Stimulated activated CD8-positive, alpha-beta memory T cell treated with anti-CD3 and anti-CD28 coated beads, Interleukin-7, amount 100 ng/mL, for 1 hour (primary cell): Measurements from ENCODE around the gene RHBDL3.
"Not testable (repeated sequence)": the region's sequence is repeated elsewhere in the genome, so short reads cannot be mapped to it uniquely, and the experiment has no call there.

Source experiments
- DNase-seq, 2 donors: peaks; one replicate each; pipeline ENCODE4 v3.0.0-alpha.2; 2020; ENCODE audit warnings: low read depth in 2 of 2

Gene RHBDL3

GRCh38 chr17:32323811-32324491 is 58.3 kb downstream of the RHBDL3 start:
- no peak for DNase-seq

GRCh38 chr17:32327911-32328310 is 62.3 kb downstream of the RHBDL3 start:
- DNase-seq = no peak

- DNase-seq = no peak
These were observed 64.5 kb downstream of the RHBDL3 start for GRCh38 chr17:32330147-32330546.

DNA sequence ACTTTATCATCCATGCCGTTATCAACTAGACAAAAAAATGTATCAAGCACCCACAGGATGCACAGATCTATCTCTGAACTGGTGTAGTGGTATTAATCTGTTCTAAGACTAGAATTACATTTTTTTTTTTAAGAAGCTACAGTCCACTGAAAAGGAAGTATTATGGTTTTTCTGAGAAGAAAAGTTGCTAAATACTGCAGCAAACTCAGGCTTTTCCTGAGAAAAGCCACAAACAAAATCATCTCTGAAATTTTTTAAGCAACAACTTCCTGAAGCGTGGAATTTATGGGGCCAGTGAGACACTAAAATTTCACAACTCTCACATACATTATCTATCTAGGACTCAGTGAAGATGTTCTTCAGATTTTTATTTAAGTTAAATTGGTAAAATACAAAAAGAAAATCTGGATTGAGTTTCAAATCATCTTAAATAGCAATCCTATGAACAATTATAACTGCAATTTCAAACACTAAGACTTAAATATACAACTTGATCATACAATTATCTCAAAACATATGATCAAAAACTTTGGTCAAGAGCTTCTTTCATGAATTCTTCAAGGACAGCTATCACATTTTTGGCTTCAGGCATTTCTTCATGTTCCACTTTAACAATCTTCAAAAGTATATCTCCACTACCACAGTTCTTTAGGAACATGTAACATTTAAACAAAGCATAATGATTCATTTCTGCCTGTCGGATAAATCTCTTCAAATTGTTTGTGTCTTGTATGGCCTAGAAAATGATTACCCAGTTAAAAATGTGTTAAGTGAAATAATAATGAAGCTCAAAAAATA is 65.8 kb downstream of the RHBDL3 start:
- no peak for DNase-seq

GRCh38 chr17:32333187-32333586 is 67.6 kb downstream of the RHBDL3 start:
- no peak for DNase-seq

DNA sequence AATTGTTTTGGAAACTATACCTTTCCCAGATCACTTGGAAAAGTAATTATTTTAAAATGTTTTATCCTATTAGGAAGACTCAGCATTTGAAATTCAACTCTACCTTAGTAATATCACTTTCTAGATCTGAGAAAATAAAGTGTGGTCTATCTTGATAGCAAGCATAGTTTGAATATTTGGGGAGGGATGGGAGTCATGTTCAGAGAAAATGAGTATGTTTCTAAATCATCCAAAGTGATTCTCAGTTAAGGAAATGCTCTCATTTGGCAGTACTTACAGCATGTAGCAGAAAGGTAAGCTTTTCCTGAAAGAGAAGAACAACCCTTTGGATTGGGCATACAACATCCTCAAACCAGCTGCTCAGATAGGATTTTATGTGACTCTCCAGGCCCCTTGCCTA is 69.4 kb downstream of the RHBDL3 start:
- no peak for DNase-seq

DNA sequence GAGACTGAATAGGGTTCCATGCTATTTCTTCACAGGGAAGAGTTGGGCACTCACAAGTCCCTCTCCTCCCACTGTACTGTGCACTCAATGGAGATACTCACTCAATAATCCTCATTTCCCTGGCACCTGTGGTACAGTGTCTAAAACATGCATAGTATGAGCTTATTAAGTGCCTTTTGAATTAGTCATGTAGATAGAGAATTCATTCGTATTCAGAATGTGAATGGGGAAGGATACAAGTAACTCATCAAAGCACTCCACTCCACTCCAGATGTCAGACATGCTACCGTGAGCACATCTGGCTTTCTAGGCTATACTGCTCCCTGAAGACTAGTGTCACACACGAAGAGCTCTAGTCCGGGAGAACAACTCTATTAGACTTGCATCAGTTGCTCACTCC is 70.1 kb downstream of the RHBDL3 start:
- DNase-seq = no peak

- DNase-seq = no peak
These were observed 75.7 kb downstream of the RHBDL3 start for GRCh38 chr17:32341141-32341856.

GRCh38 chr17:32341857-32342602 is 76.4 kb downstream of the RHBDL3 start, which contains the start of gene C17orf75:
Gene C17orf75 (minus strand): TSS chr17:32342173. CDS start chr17:32342139, 34 bp downstream.
- DNase-seq = peak; percentile 53

DNA sequence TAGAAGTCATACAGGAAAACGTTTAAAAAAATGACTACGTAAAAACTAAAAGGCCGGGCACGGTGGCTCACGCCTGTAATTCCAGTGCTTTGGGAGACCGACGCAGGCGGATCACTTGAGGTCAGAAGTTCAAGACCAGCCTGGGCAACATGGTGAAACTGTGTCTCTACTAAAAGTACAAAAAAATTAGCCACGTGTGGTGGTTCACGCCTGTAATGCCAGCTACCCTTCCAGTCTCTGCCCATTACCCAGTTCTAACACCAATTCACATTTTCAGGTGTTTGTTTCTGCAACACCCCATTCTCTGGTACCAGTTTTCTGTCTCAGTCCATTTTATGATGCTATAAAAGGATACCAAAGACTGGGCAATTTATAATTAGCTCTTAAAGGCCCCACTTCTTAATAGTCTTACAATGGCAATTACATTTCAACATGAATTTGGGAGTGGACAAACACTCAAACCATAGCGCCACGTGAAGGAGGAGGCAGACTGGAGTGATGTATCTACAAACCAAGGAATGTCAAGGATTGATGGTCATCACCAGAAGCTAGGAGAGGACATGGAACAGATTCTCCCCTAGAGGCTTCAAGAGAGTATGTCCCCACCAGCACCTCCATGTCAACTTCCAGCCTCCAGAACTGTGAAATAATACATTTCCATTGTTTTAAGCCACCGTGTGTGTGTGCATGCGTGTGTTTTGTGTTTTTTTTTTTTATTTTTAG is 77.1 kb downstream of the RHBDL3 start:
- DNase-seq = no peak

DNA sequence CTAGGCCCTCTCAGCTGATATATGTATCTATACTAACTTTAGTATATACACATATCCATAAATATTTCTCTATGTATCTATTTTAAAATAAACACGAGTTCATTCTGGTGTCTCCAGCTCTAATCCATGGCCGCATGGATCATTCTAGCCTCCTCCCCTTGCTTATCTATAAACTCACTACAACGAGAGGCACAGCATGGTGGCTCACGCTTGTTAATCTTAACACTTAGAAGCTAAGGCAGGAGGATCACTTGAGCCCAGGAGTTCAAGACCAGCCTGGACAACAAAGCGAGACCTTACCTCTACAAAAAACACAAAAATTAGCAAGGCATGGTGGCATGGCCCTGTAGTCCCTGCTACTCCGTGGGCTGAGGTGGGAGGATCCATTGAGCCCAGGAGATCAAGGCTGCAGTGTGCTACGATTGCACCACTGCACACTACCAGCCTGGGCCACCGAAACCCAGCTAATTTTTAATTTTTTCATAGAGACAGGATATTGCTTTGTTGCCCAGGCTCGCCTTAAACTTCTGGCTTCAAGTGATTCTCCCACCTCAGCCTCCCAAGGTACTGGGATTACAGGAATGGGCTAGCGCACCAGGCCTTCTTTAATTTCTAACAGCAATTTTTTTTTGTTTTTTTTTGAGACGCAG is 80.4 kb downstream of the RHBDL3 start:
- DNase-seq = no peak

GRCh38 chr17:32348483-32348800 is 82.8 kb downstream of the RHBDL3 start:
- no peak for DNase-seq

DNA sequence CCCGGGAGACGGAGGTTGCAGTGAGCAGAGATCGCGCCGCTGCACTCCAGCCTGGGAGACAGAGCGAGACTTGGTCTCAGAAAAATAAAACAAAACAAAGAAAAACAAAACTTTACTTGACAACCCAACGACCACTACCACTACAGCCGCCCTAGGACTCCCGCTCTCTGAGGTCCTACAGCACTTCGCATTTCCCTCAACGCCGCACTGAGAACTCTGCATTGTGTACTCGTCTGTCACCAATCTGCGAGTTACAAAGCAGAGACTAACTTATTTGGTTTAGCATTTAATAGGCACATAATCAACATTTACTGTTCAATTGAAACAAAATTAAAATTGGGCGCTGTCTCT is 83.8 kb downstream of the RHBDL3 start:
- no peak for DNase-seq

- peak; percentile 89 to 90 for DNase-seq
These were observed 84.4 kb downstream of the RHBDL3 start, which contains the start of gene ZNF207 for GRCh38 chr17:32349854-32350665. Gene ZNF207 (plus strand): TSS chr17:32350157. CDS start chr17:32350286, 129 bp downstream.

GRCh38 chr17:32350666-32351418 is 85.2 kb downstream of the RHBDL3 start:
- no peak for DNase-seq

- not testable (repeated sequence) for DNase-seq
These were observed 87.1 kb downstream of the RHBDL3 start for GRCh38 chr17:32352734-32353133.

GRCh38 chr17:32355649-32356377 is 90.2 kb downstream of the RHBDL3 start:
- DNase-seq = no peak

DNA sequence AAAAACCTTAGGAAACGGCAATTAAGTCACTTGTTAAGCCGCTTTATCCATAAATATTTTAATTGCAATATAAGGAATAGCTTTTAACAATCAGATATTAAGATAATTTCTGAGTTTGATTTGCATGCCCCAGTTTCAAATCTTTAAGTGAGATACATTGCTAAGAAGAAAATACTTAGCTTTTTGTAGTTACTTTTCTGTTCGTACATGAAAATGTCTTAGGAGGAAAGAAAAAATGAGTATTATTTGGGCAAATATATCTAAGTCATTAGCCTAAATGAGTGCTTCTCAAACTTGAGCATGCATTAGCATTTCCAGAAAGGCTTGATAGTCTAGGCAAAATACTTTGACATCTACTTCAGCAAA is 90.7 kb downstream of the RHBDL3 start:
- no peak for DNase-seq

DNA sequence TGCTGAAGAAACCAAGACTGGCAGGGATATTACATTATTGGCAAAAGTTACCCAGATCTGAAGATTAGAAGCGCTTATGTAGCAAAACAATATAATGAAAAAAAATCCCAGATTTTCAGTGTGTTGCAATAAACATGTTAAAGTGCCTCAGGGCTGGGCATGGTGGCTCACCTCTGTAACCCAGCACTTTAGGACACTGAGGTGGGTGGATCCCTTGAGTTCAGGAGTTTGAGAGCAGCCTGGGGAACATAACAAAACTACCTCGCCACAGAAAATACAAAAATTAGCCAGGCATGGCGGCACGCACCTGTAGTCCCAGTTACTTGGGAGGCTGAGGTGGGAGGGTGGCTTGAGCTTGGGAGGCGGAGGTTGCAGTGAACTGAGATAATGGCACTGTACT is 91.1 kb downstream of the RHBDL3 start:
- no peak for DNase-seq
